HCT116 (cell line): ENCODE measurements around the gene HOXC6. TPM values are rescaled to one million over a fixed set of nuclear protein-coding genes. Genes with fewer than 3 reads are reported as not detected.

Experiments
- ATAC-seq: fragments of 200-7000 bp; cut with Tn5 transposase; 2 replicates; pipeline ENCODE4 v1.9.1; 2020; ENCODE audit warnings: mild to moderate bottlenecking, moderate library complexity
- BruUV-seq: library from RNA; stranded (reverse); fragments of 400-500 nt; replicated peaks from 2 replicates; lab custom pipeline; 2021; lab: Mats Ljungman, UMichigan
- CTCF ChIA-PET: fragments of 300-600 bp; sonication (Branson Sonifier 250); formaldehyde crosslinking; loops from one replicate; lab custom pipeline; 2021; ENCODE audit warnings: antibody characterized with exemption; lab: Charles Lee
- POLR2A ChIA-PET: fragments of 300-600, 350-600 bp; sonication (Branson Sonifier 250); formaldehyde crosslinking; loops from one replicate; lab custom pipeline; 2021; ENCODE audit warnings: antibody characterized with exemption; lab: Charles Lee
- RAD21 ChIA-PET, 2 experiments: fragments of 300-600 bp; sonication (Branson Sonifier 250); formaldehyde crosslinking; loops; one replicate each; lab custom pipeline; 2023; ENCODE audit warnings: low total read pairs in 2 of 2; ENCODE audit not compliant: uncharacterized antibody in 2 of 2, unreplicated experiment in 2 of 2, low non-redundant PET in 1 of 2; lab: Charles Lee
- DNase-seq: peaks from one replicate; pipeline ENCODE4 v3.0.0-alpha.2; 2010; ENCODE audit warnings: low read depth, low spot score
- H2AFZ ChIP-seq: fragments of 200-600 bp; shearing (Covaris generic), sonication (generic); 2 replicates; pipeline ENCODE4 v1.6.1; 2017; ENCODE audit warnings: low read depth, mixed run types, mixed read lengths, antibody characterized with exemption, low read length; ENCODE audit not compliant: poor library complexity, severe bottlenecking
- H3K27ac ChIP-seq: 2 replicates; pipeline ENCODE4 v1.5.1; 2012; ENCODE audit warnings: low read depth, low read length
- H3K27me3 ChIP-seq: fragments of 200-600 bp; sonication (generic); 2 replicates; pipeline ENCODE4 v1.6.1; 2016; ENCODE audit warnings: mixed run types, low read length, mixed read lengths; ENCODE audit not compliant: insufficient read depth
- H3K36me3 ChIP-seq, 2 experiments: fragments of 200-500 bp in 1 of 2; fragments of 200-600 bp in 1 of 2; sonication (Bioruptor generic) in 1 of 2; sonication (generic) in 1 of 2; 2 replicates each; pipeline versions ENCODE4 v1.5.1 to v1.6.1; 2014 to 2016; ENCODE audit warnings: low read length in 2 of 2, inconsistent platforms in 1 of 2, mixed read lengths in 1 of 2, mixed run types in 1 of 2; ENCODE audit not compliant: insufficient read depth in 2 of 2, control insufficient read depth in 1 of 2
- H3K4me1 ChIP-seq, 2 experiments: fragments of 200-600 bp in 1 of 2; sonication (generic) in 1 of 2; 2 replicates each; pipeline versions ENCODE4 v1.5.1 to v1.6.1; 2012 to 2017; ENCODE audit warnings: low read length in 2 of 2, inconsistent platforms in 1 of 2, mild to moderate bottlenecking in 1 of 2, mixed read lengths in 1 of 2, mixed run types in 1 of 2, moderate library complexity in 1 of 2; ENCODE audit not compliant: insufficient read depth in 2 of 2, control insufficient read depth in 1 of 2
- H3K4me2 ChIP-seq: fragments of 200-600 bp; sonication (generic); 2 replicates; pipeline ENCODE4 v1.6.1; 2017; ENCODE audit warnings: mixed run types, low read length, mixed read lengths
- H3K4me3 ChIP-seq, 2 experiments: fragments of 200-600 bp in 1 of 2; sonication (generic) in 1 of 2; replicated peaks in 1 of 2; 2 replicates each; pipeline ENCODE4 v1.5.1; 2011 to 2016; ENCODE audit warnings: low read length in 2 of 2, control low read depth in 1 of 2, low read depth in 1 of 2, mild to moderate bottlenecking in 1 of 2, mixed read lengths in 1 of 2, mixed run types in 1 of 2
- H3K79me2 ChIP-seq: fragments of 200-600 bp; sonication (generic); 2 replicates; pipeline ENCODE4 v1.6.1; 2017; ENCODE audit warnings: mild to moderate bottlenecking, mixed run types, low read length, moderate library complexity, mixed read lengths; ENCODE audit not compliant: insufficient read depth
- H3K9ac ChIP-seq: fragments of 200-600 bp; sonication (generic); 2 replicates; pipeline ENCODE4 v1.6.1; 2016; ENCODE audit warnings: low read length, mixed read lengths
- H3K9me2 ChIP-seq: fragments of 200-600 bp; sonication (generic), shearing (Covaris generic); 2 replicates; pipeline ENCODE4 v1.6.1; 2017; ENCODE audit warnings: mixed run types, mild to moderate bottlenecking, moderate library complexity; ENCODE audit not compliant: insufficient read depth
- H3K9me3 ChIP-seq, 2 experiments: fragments of 200-500 bp in 1 of 2; fragments of 200-600 bp in 1 of 2; sonication (Bioruptor generic) in 1 of 2; sonication (generic) in 1 of 2; 2 replicates each; pipeline ENCODE4 v1.6.1; 2014 to 2017; ENCODE audit warnings: low read length in 2 of 2, mixed read lengths in 2 of 2, inconsistent platforms in 1 of 2, low read depth in 1 of 2, mild to moderate bottlenecking in 1 of 2, mixed run types in 1 of 2, moderate library complexity in 1 of 2; ENCODE audit not compliant: control insufficient read depth in 1 of 2, insufficient read depth in 1 of 2
- H4K20me1 ChIP-seq: fragments of 200-600 bp; sonication (generic), shearing (Covaris generic); 2 replicates; pipeline ENCODE4 v1.6.1; 2017; ENCODE audit warnings: mixed run types, mild to moderate bottlenecking, moderate library complexity; ENCODE audit not compliant: insufficient read depth
- CBX3 ChIP-seq: IDR thresholded peaks from 2 replicates; pipeline ENCODE4 v1.6.1; 2012; ENCODE audit warnings: low read depth
- CEBPB ChIP-seq: IDR thresholded peaks from 2 replicates; pipeline ENCODE4 v1.6.1; 2012; ENCODE audit warnings: low read depth
- EGR1 ChIP-seq: IDR thresholded peaks from 2 replicates; pipeline ENCODE4 v1.6.1; 2012; ENCODE audit warnings: low read depth
- ELF1 ChIP-seq: IDR thresholded peaks from 2 replicates; pipeline ENCODE4 v1.6.1; 2012; ENCODE audit warnings: low read depth, borderline replicate concordance
- EZH2 ChIP-seq: fragments of 200-600 bp; sonication (generic); IDR thresholded peaks from 2 replicates; pipeline ENCODE4 v1.6.1; 2017; ENCODE audit warnings: antibody characterized with exemption, mixed run types
- EZH2phosphoT487 ChIP-seq: fragments of 200-600 bp; IDR thresholded peaks from 2 replicates; pipeline ENCODE4 v1.6.1; 2018; ENCODE audit warnings: antibody characterized with exemption, borderline replicate concordance
- FOSL1 ChIP-seq: IDR thresholded peaks from 2 replicates; pipeline ENCODE4 v1.6.1; 2012; ENCODE audit warnings: low read depth
- JUND ChIP-seq: IDR thresholded peaks from 2 replicates; pipeline ENCODE4 v1.6.1; 2012
- POLR2A ChIP-seq: IDR thresholded peaks from 2 replicates; pipeline ENCODE4 v1.7.0; 2011; ENCODE audit warnings: borderline replicate concordance; ENCODE audit not compliant: insufficient read depth, insufficient read length; ENCODE audit errors: extremely low read depth
- POLR2AphosphoS5 ChIP-seq: IDR thresholded peaks from 2 replicates; pipeline ENCODE4 v1.6.1; 2011; ENCODE audit warnings: mild to moderate bottlenecking, low read depth, low read length, moderate library complexity
- RAD21 ChIP-seq: IDR thresholded peaks from 2 replicates; pipeline ENCODE4 v1.6.1; 2012; ENCODE audit warnings: low read depth, mild to moderate bottlenecking
- SIN3A ChIP-seq: IDR thresholded peaks from 2 replicates; pipeline ENCODE4 v1.6.1; 2012; ENCODE audit warnings: low read depth
- SRF ChIP-seq: IDR thresholded peaks from 2 replicates; pipeline ENCODE4 v1.6.1; 2012; ENCODE audit warnings: low read depth
- TCF7L2 ChIP-seq: IDR thresholded peaks from 2 replicates; pipeline ENCODE4 v1.7.0; 2011; ENCODE audit warnings: borderline replicate concordance, inconsistent platforms; ENCODE audit not compliant: insufficient read depth, insufficient read length; ENCODE audit errors: extremely low read depth
- ZNF274 ChIP-seq: fragments of 200-500 bp; sonication (Bioruptor generic); IDR thresholded peaks from 2 replicates; pipeline ENCODE4 v1.6.1; 2014; ENCODE audit warnings: mild to moderate bottlenecking, low read depth, low read length, inconsistent platforms
- intact Hi-C: fragments of 100-400 bp; cut with micrococcal nuclease; formaldehyde crosslinking; loops from 2 replicates; pipeline ENCODE4 v1.10.0; 2022
- total RNA-seq: library from RNA; stranded (reverse); gene quantifications from one replicate; pipeline ENCODE4 v1.2.1, GENCODE V29; 2021; ENCODE audit not compliant: unreplicated experiment
- TF ChIP-seq, protein P1 (sequence below): IDR thresholded peaks from 2 replicates; pipeline ENCODE4 v1.6.1; 2012
- TF ChIP-seq, protein P2 (sequence below): IDR thresholded peaks from 2 replicates; pipeline ENCODE4 v1.6.1; 2012; ENCODE audit warnings: low read depth

The HOXC6 gene
- total RNA-seq, 1 experiment from 2014 or later = 3.1 TPM

DNA sequence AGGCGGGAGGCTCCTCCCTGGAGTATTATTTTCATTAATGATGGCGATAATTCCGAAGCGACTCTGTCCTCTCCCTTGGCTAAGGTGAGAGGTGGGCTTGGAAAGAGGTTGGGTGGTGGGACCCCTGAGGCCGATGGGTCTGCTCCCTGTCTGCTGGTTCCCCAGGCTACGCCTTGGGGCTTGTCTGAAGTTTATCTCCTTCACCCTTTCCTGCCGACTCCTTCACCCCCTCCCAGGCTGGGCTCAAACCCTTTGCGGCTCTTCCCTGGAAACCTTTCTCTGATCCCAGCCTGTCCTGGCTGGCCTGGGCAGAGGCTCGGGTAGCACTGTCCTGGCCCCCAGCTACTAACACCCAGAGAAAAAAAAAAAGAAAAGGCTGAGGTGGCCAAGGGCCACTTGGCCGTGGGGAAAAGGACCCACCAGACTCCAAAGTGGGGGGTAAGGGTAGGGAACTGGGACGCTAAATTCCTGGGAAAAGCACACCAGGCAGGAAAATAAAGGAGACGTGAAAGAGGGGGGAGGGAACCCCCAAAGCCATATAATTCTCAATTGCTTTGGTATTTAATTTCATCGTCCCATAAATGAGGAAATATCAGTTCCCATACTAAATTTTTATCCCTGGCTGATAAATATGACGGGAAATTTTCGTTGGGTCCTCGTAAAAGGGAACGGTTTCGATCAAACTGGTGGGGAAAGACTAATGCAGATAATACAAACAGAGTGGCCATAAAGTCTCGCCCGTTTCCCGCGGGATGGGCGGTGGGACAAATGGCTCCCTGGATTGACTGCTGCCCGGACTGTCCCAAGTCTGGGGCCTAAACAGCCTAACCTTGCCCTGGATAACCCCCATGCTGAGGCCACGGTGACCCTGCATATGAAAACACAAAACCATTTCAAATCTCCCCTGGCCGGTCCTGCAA is 45.3 kb upstream of the HOXC6 start:
- ATAC-seq (no peak), DNase-seq (no peak)
- TF ChIP-seq ELF1 (no peak), FOSL1 (no peak), CEBPB (no peak), ZNF274 (no peak), POLR2A (no peak), SIN3A (no peak), EZH2 (no peak), JUND (no peak), CBX3 (no peak), POLR2AphosphoS5 (no peak), EGR1 (no peak), RAD21 (no peak), SRF (no peak), EZH2phosphoT487 (no peak), TCF7L2 (no peak)
- TF ChIP-seq, protein P1, sequence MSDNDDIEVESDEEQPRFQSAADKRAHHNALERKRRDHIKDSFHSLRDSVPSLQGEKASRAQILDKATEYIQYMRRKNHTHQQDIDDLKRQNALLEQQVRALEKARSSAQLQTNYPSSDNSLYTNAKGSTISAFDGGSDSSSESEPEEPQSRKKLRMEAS = no peak
- TF ChIP-seq, protein P2, sequence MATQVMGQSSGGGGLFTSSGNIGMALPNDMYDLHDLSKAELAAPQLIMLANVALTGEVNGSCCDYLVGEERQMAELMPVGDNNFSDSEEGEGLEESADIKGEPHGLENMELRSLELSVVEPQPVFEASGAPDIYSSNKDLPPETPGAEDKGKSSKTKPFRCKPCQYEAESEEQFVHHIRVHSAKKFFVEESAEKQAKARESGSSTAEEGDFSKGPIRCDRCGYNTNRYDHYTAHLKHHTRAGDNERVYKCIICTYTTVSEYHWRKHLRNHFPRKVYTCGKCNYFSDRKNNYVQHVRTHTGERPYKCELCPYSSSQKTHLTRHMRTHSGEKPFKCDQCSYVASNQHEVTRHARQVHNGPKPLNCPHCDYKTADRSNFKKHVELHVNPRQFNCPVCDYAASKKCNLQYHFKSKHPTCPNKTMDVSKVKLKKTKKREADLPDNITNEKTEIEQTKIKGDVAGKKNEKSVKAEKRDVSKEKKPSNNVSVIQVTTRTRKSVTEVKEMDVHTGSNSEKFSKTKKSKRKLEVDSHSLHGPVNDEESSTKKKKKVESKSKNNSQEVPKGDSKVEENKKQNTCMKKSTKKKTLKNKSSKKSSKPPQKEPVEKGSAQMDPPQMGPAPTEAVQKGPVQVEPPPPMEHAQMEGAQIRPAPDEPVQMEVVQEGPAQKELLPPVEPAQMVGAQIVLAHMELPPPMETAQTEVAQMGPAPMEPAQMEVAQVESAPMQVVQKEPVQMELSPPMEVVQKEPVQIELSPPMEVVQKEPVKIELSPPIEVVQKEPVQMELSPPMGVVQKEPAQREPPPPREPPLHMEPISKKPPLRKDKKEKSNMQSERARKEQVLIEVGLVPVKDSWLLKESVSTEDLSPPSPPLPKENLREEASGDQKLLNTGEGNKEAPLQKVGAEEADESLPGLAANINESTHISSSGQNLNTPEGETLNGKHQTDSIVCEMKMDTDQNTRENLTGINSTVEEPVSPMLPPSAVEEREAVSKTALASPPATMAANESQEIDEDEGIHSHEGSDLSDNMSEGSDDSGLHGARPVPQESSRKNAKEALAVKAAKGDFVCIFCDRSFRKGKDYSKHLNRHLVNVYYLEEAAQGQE = no peak
- CTCF ChIA-PET = no interaction called here
- H3K4me2 ChIP-seq = no peak overlapping the region
- RAD21 ChIA-PET = no interaction called here
- no TSS peak for BruUV-seq
- H4K20me1 ChIP-seq = no peaks in the 10 kb centered on the region
- POLR2A ChIA-PET = no interaction called here
- H3K27me3 ChIP-seq = no peaks in the 10 kb centered on the region
- no peaks in the 10 kb centered on the region for H3K36me3 ChIP-seq
- intact Hi-C loops = no loop called here
- no peaks in the 10 kb centered on the region for H3K79me2 ChIP-seq
- no peak overlapping the region for H3K27ac ChIP-seq
- no peak overlapping the region for H3K4me3 ChIP-seq
- no peak overlapping the region for H3K9ac ChIP-seq
- no peak overlapping the region for H2AFZ ChIP-seq
- H3K9me3 ChIP-seq = no peaks in the 10 kb centered on the region
- H3K4me1 ChIP-seq = peaks cover 0 to 6% of the 10 kb centered on the region in 2 experiments; a peak in 2 of 4 replicates
- H3K9me2 ChIP-seq = no peaks in the 10 kb centered on the region
